B cell (primary cell): Measurements from ENCODE around the gene C3orf18. TPM values are rescaled to one million over a fixed set of nuclear protein-coding genes. Genes with fewer than 3 reads are reported as not detected.

Experiments used
- ATAC-seq: fragments of 200-7000 bp; cut with Tn5 transposase; one replicate; pipeline ENCODE4 v1.10.0; 2021; ENCODE audit warnings: low read depth, mild to moderate bottlenecking, moderate number of reproducible peaks, moderate library complexity
- CTCF ChIA-PET: fragments of 350-600 bp; sonication (Branson Sonifier 250); formaldehyde crosslinking; loops from one replicate; lab custom pipeline; 2021; ENCODE audit warnings: antibody characterized with exemption, inconsistent platforms; lab: Charles Lee
- POLR2A ChIA-PET: fragments of 350-600 bp; sonication (Branson Sonifier 250); formaldehyde crosslinking; loops from one replicate; lab custom pipeline; 2021; ENCODE audit warnings: antibody characterized with exemption; lab: Charles Lee
- DNase-seq: peaks from one replicate; pipeline ENCODE4 v3.0.0; 2013
- H2AFZ ChIP-seq: 2 replicates; pipeline ENCODE4 v1.6.1; 2012; ENCODE audit warnings: mild to moderate bottlenecking, low read depth, low read length; ENCODE audit not compliant: insufficient read depth, poor library complexity, severe bottlenecking
- H3K27ac ChIP-seq, 2 donors: 1 replicate in 1 of 2; 2 replicates in 1 of 2; pipeline ENCODE4 v1.5.1; 2012 to 2013; ENCODE audit warnings: low read length in 2 of 2, mild to moderate bottlenecking in 2 of 2, moderate library complexity in 1 of 2
- H3K27me3 ChIP-seq, 4 experiments: fragments of 200-600 bp in 1 of 4; sonication (generic) in 1 of 4; replicated peaks in 1 of 4; 1 replicate in 2 of 4; 2 replicates in 2 of 4; pipeline versions ENCODE4 v1.6.1 to v1.7.0; 2013 to 2016; ENCODE audit warnings: low read length in 3 of 4, mild to moderate bottlenecking in 2 of 4, mixed read lengths in 1 of 4, moderate library complexity in 1 of 4; ENCODE audit not compliant: insufficient read depth in 4 of 4, control insufficient read depth in 3 of 4; ENCODE audit errors: control extremely low read depth in 1 of 4
- H3K36me3 ChIP-seq, 2 experiments: replicated peaks in 1 of 2; 1 replicate in 1 of 2; 2 replicates in 1 of 2; pipeline versions ENCODE4 v1.6.1 to v1.7.1; 2013; ENCODE audit warnings: low read length in 1 of 2; ENCODE audit not compliant: insufficient read depth in 2 of 2, control insufficient read depth in 1 of 2; ENCODE audit errors: control extremely low read depth in 1 of 2, extremely low read depth in 1 of 2
- H3K4me1 ChIP-seq, 2 donors: fragments of 200-600 bp in 1 of 2; sonication (generic) in 1 of 2; 1 replicate in 1 of 2; 2 replicates in 1 of 2; pipeline versions ENCODE4 v1.5.1 to v1.6.1; 2013 to 2017; ENCODE audit warnings: low read length in 2 of 2; ENCODE audit not compliant: control insufficient read depth in 2 of 2, insufficient read depth in 2 of 2
- H3K4me2 ChIP-seq: replicated peaks from 2 replicates; pipeline ENCODE3; 2012; ENCODE audit warnings: mild to moderate bottlenecking, low read depth, low read length; ENCODE audit not compliant: poor library complexity, severe bottlenecking
- H3K4me3 ChIP-seq, 5 experiments: fragments of 200-600 bp in 1 of 5; sonication (generic) in 1 of 5; 1 replicate in 3 of 5; 2 replicates in 2 of 5; pipeline versions ENCODE4 v1.5.1 to v1.7.0; 2011 to 2016; ENCODE audit warnings: low read length in 4 of 5, mild to moderate bottlenecking in 4 of 5, low read depth in 2 of 5, control low read depth in 1 of 5, moderate library complexity in 1 of 5; ENCODE audit not compliant: insufficient read depth in 1 of 5; ENCODE audit errors: control extremely low read depth in 1 of 5, extremely low read depth in 1 of 5
- H3K79me2 ChIP-seq: fragments of 200-600 bp; sonication (generic); one replicate; pipeline ENCODE4 v1.6.0; 2016; ENCODE audit warnings: low read length; ENCODE audit not compliant: control insufficient read depth, insufficient read depth
- H3K9ac ChIP-seq: fragments of 200-600 bp; sonication (generic); 2 replicates; pipeline ENCODE4 v1.6.1; 2017; ENCODE audit warnings: mild to moderate bottlenecking, low read length, moderate library complexity
- H3K9me3 ChIP-seq, 3 donors: one replicate each; pipeline versions ENCODE4 v1.6.1 to v1.7.1; 2013; ENCODE audit warnings: low read length in 2 of 3; ENCODE audit not compliant: control insufficient read depth in 2 of 3, insufficient read depth in 1 of 3; ENCODE audit errors: control extremely low read depth in 1 of 3
- H4K20me1 ChIP-seq: 2 replicates; pipeline ENCODE4 v1.6.0; 2012; ENCODE audit warnings: mild to moderate bottlenecking, low read length; ENCODE audit not compliant: insufficient read depth, control insufficient read depth, poor library complexity, severe bottlenecking
- H3K27ac Mint-ChIP-seq: one replicate; pipeline ENCODE4 v1.8.0; 2021; ENCODE audit warnings: mixed read lengths
- H3K27me3 Mint-ChIP-seq: one replicate; pipeline ENCODE4 v1.8.0; 2021; ENCODE audit warnings: mixed read lengths
- H3K4me1 Mint-ChIP-seq: one replicate; pipeline ENCODE4 v1.8.0; 2021; ENCODE audit warnings: mixed read lengths
- H3K4me3 Mint-ChIP-seq: one replicate; pipeline ENCODE4 v1.8.0; 2021; ENCODE audit warnings: mixed read lengths
- H3K9me3 Mint-ChIP-seq: one replicate; pipeline ENCODE4 v1.8.0; 2022; ENCODE audit warnings: mixed read lengths; ENCODE audit not compliant: insufficient read depth
- CTCF ChIP-seq: fragments of 200-600 bp; IDR thresholded peaks from one replicate; pipeline ENCODE4 v1.8.0; 2022; ENCODE audit warnings: antibody characterized with exemption, mild to moderate bottlenecking
- EZH2 ChIP-seq: IDR thresholded peaks from 2 replicates; pipeline ENCODE4 v1.6.1; 2012; ENCODE audit warnings: borderline replicate concordance, low read depth, mild to moderate bottlenecking, moderate library complexity, low read length; ENCODE audit not compliant: insufficient read depth, poor library complexity, severe bottlenecking
- WGBS: methylation state at CpG from one replicate; pipeline ENCODE4 v1.1.5; 2013; ENCODE audit warnings: missing lambda C conversion rate; ENCODE audit not compliant: insufficient coverage; 5-methylcytosine and 5-hydroxymethylcytosine counted together
- intact Hi-C: fragments of 100-400 bp; cut with micrococcal nuclease; formaldehyde crosslinking; loops from one replicate; pipeline ENCODE4 v1.10.0; 2022
- polyA plus RNA-seq: library from polyadenylated mRNA; depleted of rRNA; stranded (reverse); fragments of >200 nt; gene quantifications from 2 replicates; pipeline ENCODE4 v1.2.3, GENCODE V29; 2012
- total RNA-seq, 2 donors: library from RNA; stranded (reverse); fragments of 120-200 nt in 1 of 2; gene quantifications; 1 replicate in 1 of 2; 2 replicates in 1 of 2; pipeline versions ENCODE4 v1.2.3 to v1.2.4, GENCODE V29; 2013 to 2022

Gene C3orf18
- total and polyA plus RNA-seq, 2 donors (not counting 1 experiment from before 2014, with no cell fraction given): 14.3 to 15.4 TPM

- H2AFZ ChIP-seq: peak overlapping the region; percentile 83
- intact Hi-C loops: loop anchor here (5.0 to 10.0 kb wide), 3 partner anchors 173 to 1184 kb away; partner anchors contain the start of gene ZMYND10
- TF ChIP-seq EZH2 (no peak), CTCF (no peak)
- H3K27me3 Mint-ChIP-seq: no peaks in the 10 kb centered on the region
- H3K4me3 ChIP-seq: peak overlapping the region in 4 of 5 experiments; percentile 23 to 86 (median 78)
- H3K4me1 Mint-ChIP-seq: peaks cover 40% of the 10 kb centered on the region
- H3K4me2 ChIP-seq: peak overlapping the region; percentile 89
- H3K9me3 Mint-ChIP-seq: no peaks in the 10 kb centered on the region
- H3K27ac ChIP-seq: no peak overlapping the region
- no peaks in the 10 kb centered on the region for H4K20me1 ChIP-seq
- H3K9me3 ChIP-seq: no peaks in the 10 kb centered on the region
- H3K4me3 Mint-ChIP-seq: peak overlapping the region; percentile 90
- no peaks in the 10 kb centered on the region for H3K27me3 ChIP-seq
- peaks cover 26 to 36% of the 10 kb centered on the region in 2 donors for H3K4me1 ChIP-seq
- H3K27ac Mint-ChIP-seq: peak overlapping the region; percentile 63
- DNase-seq (no peak), ATAC-seq (no peak)
- H3K9ac ChIP-seq: peak overlapping the region; percentile 77
- H3K79me2 ChIP-seq: peaks cover 26% of the 10 kb centered on the region
- CTCF ChIA-PET: interaction anchor here (0.8 to 17.6 kb wide), 8 partner anchors 20 to 1062 kb away, joined by 3 to 541 read pairs (median 6); partner anchors contain the start of genes C3orf18 and HEMK1
- POLR2A ChIA-PET: interaction anchor here (2.1 kb wide), 1 partner anchor 19 kb away, joined by 7 read pairs; no protein-coding TSS in a partner anchor
- H3K36me3 ChIP-seq: peaks cover 0 to 4% of the 10 kb centered on the region in 2 experiments
- WGBS: 66% methylated on average over 5 of the region's 6 CpGs
Measured at GRCh38 chr3:50610181-50610971, 42.8 kb upstream of the C3orf18 start.

DNA sequence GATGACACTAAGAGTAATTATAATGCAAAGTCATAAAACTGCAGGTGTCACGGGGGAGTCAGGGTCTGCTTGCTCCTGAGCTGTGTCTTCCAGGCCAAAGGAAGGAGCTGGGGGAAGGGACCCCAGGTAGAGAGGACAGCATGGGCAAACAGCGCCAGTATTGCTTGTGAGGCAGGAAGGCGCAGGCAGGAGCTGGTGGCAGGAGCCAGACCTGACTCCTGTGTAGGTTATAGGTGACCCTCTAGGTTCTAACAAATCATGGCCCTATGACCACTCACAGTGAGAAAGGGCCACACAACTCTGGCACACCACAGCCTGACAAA, 42.2 kb upstream of the C3orf18 start:
- TF ChIP-seq EZH2 (no peak), CTCF (no peak)
- Histone ChIP-seq H3K27me3 (no peaks in the 10 kb centered on the region), H3K79me2 (peaks cover 26% of the 10 kb centered on the region), H3K27ac (no peak overlapping the region), H2AFZ (no peak overlapping the region), H3K36me3 (peaks cover 0 to 4% of the 10 kb centered on the region in 2 experiments), H3K4me1 (peaks cover 32 to 43% of the 10 kb centered on the region in 2 donors), H4K20me1 (no peaks in the 10 kb centered on the region), H3K4me3 (no peak overlapping the region), H3K9me3 (no peaks in the 10 kb centered on the region), H3K4me2 (no peak overlapping the region), H3K9ac (no peak overlapping the region)
- intact Hi-C loops: loop anchor here (5.0 to 10.0 kb wide), 3 partner anchors 172 to 1185 kb away; partner anchors contain the start of gene ZMYND10
- H3K4me1 Mint-ChIP-seq: peaks cover 46% of the 10 kb centered on the region
- no peak overlapping the region for H3K4me3 Mint-ChIP-seq
- 56% methylated on average over 1 of the region's 3 CpGs for WGBS
- DNase-seq (no peak), ATAC-seq (no peak)
- ChIA-PET POLR2A (interaction anchor here (2.1 kb wide), 1 partner anchor 19 kb away, joined by 7 read pairs; no protein-coding TSS in a partner anchor), CTCF (interaction anchor here (0.8 to 17.6 kb wide), 7 partner anchors 20 to 1063 kb away, joined by 3 to 541 read pairs (median 5); partner anchors contain the start of genes C3orf18 and HEMK1)
- no peaks in the 10 kb centered on the region for H3K27me3 Mint-ChIP-seq
- H3K27ac Mint-ChIP-seq: no peak overlapping the region
- no peaks in the 10 kb centered on the region for H3K9me3 Mint-ChIP-seq
